GM12872 (cell line): ENCODE measurements around the gene PAAF1.

ENCODE experiments used
- TF ChIP-seq, protein P1 (sequence below): IDR thresholded peaks from 3 replicates; pipeline ENCODE4 v1.5.1; 2011; ENCODE audit warnings: low read depth, mild to moderate bottlenecking, low read length, moderate library complexity; ENCODE audit not compliant: insufficient read depth

PAAF1 gene

DNA sequence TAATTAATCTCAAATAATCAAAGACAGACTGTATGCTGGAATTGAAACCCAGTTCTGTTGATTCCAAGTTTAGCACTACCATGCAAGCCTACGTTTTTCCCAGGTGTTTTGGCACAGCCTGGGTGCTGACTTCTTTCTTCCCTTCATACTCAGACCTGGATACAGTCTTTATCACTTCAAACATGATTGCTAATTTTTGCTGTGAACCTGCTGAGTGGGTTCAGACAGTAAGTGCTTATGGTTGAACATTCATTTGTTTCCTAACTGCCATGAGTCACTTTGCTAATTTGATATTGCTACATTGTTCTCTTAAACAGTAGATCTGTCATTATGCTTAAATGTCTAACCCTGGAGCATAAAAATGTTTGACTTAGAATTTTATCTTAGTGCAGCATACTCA lies 12.2 kb downstream of the PAAF1 start:
- TF ChIP-seq, protein P1, sequence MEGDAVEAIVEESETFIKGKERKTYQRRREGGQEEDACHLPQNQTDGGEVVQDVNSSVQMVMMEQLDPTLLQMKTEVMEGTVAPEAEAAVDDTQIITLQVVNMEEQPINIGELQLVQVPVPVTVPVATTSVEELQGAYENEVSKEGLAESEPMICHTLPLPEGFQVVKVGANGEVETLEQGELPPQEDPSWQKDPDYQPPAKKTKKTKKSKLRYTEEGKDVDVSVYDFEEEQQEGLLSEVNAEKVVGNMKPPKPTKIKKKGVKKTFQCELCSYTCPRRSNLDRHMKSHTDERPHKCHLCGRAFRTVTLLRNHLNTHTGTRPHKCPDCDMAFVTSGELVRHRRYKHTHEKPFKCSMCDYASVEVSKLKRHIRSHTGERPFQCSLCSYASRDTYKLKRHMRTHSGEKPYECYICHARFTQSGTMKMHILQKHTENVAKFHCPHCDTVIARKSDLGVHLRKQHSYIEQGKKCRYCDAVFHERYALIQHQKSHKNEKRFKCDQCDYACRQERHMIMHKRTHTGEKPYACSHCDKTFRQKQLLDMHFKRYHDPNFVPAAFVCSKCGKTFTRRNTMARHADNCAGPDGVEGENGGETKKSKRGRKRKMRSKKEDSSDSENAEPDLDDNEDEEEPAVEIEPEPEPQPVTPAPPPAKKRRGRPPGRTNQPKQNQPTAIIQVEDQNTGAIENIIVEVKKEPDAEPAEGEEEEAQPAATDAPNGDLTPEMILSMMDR: no peak

DNA sequence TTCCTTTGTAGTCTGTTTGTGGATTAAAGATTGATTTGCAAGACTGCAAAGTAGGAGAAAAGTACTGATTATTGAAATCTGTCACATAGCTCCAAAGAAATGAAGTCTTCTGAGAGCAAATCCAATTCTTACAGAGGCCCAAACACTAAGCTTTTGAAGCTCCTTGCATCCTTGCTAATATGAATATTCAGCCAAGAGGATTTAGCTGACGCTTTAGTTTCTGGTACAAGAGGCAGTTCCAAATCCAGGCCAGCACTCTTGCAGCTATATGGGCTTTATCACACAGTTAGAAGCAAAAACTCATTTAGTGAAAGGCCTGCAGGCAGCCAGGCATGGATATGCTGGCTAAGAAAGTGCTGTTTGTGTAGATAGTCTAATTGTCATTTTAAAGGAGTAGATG lies 12.7 kb downstream of the PAAF1 start:
- TF ChIP-seq, protein P1: no peak

DNA sequence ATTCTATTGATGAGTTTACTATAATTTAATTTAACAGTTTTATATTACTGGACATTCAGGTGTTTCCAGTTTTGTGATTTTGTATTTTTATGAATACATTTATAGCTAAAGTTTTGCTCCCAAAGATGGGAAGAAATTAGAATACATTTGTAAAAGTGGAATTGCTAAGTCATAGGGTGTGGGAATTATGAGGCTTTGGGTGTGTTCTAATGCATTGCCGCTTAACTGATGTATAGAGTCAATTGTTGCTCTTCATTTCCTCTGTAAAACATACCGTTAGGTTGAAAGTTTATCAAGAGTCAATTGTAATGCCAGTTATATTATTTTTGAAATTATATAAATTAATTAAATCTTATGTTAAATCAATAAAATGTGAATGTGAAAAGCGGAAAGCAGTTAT lies 16.2 kb downstream of the PAAF1 start:
- TF ChIP-seq, protein P1: no peak

- TF ChIP-seq, protein P1: no peak
These were observed 18.0 kb downstream of the PAAF1 start for GRCh38 chr11:73894725-73895335.

DNA sequence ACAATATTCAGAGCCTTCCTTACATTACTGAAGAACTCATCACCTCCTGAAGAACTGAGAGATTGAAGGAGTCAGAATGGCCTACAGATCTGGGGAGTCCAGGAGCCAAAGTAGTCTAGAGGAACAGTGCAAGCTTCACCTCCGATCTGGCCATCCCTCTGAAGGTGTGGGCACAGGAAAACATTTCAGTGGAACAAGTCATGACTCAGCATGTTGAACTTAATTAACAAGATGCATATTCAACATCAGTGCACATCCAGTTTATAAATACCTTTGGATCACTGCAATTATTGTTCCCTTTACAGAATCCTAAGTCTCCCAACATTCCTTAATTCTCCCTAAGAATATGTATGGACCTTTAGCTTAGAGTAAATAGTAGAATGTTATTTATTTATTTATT lies 25.5 kb downstream of the PAAF1 start:
- TF ChIP-seq, protein P1: no peak

- TF ChIP-seq, protein P1: no peak
These were observed 30.4 kb downstream of the PAAF1 start for GRCh38 chr11:73907191-73907590.

DNA sequence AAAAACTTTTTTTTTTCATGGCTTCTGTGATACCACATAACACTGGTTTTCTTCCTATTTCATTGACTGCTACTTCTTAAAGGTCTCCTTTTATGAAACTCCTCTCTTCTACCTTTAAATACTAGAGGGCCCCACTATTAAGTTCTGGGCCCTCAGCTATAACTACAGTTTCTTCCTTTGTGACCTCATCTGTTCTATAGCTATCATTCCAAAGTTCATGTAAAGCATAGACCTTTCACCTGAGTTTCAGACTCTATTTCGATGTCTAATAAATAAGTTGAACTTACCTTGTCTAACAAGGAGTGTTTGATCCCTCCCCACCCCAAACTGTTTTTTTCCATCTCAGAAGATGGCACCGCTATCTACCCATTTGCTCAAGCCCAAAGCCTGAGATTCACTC lies 35.2 kb downstream of the PAAF1 start:
- TF ChIP-seq, protein P1: no peak

GRCh38 chr11:73913472-73913871 lies 36.7 kb downstream of the PAAF1 start:
- TF ChIP-seq, protein P1: no peak
